GM21529 (cell line): ENCODE data around the gene TCF7L1.
"Not testable (repeated sequence)": the region's sequence is repeated elsewhere in the genome, so short reads cannot be mapped to it uniquely, and the experiment has no call there.

Source experiments
- ATAC-seq: cut with Tn5 transposase; IDR thresholded peaks from one replicate; pipeline ENCODE4 v1.9.1; 2021; ENCODE audit not compliant: unreplicated experiment

The TCF7L1 gene

DNA sequence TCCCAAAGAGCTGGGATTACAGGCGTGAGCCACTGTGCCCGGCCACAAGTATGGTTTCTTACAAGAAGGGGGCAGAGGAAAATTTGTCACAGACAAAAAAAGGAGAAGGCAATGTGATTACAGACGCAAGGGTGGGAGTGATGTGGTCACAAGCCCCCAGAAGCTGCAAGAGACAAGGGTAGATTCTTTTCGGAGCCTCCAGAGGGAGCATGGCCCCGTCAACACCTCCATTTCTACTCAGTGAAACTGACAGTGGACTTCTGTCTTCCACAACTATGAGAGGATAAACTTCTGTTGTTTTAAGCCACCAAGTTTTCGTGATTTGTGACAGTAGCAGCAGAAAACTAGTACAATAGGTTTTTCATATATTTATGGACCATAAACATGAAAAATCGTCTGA lies 2.1 kb upstream of the TCF7L1 start:
- ATAC-seq, result no peak

GRCh38 chr2:85132397-85132796 lies 795 bp upstream of the TCF7L1 start:
- ATAC-seq, result no peak

GRCh38 chr2:85133751-85134254 lies 611 bp downstream of the TCF7L1 start:
- no peak for ATAC-seq

DNA sequence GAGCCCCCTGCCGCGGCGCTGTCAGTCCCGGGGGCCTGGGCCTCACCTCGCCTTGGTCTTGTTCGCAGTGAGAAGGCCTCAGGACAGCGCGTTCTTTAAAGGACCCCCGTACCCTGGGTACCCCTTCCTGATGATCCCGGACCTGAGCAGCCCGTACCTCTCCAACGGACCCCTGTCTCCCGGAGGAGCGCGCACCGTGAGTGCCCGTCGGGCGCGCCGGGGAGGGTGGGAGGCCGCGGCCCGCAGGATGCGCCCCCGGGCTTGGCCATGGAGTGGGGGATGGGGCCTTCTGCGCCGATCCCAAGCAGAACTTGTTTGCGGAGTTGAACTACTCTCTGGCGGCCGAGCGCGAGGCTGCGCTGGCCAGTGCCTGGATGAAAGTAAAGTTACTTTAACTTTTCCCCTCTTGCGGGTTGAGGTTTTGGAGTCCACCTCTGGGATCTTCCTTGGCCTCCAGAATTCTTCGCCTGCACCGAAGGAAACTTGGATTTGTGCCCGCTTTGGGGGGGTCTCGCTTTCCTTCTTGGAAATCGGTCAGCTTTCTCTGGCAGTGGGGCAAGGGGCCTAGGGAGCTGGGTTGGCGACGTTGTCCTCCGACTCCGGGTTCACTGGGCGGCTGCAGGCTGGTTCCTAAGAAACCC lies 1.2 kb downstream of the TCF7L1 start:
- ATAC-seq, result no peak

DNA sequence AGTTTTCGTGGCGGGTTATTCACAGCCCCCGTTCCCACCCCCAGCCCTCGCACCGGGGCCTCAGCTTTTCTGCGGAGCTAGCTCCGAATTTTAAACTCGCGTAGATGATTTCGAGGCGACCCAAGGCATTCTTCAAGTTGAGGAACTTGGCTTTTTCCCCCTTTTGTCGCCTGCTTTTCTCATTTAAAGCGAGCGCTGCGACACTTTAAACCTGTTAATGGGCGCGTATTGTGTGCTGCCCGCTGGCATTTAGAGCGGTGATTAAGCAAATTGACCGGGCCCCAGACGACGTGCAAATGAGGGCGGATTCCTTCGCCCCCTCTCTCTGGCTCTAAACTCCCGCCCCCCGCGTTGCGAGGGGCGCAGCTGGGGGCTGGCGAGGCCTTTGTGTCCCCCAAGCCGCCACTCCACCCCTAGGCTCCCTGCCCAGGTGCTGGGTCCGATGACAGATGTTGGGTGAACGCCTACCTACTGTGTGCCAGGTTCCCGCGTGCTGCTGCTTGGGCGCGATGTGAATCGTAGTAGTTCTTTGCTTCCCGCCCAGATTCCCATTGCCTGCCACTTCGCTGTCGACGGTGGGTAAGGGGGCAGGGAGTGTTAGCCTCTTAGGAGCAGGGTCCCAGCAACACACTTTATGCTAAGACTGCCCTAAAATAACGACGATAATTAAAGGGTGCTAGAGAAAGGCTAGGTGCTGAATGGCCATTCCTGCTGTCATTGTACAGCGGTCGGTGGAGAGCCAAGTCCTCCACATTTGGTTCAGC lies 1.9 kb downstream of the TCF7L1 start:
- no peak for ATAC-seq

DNA sequence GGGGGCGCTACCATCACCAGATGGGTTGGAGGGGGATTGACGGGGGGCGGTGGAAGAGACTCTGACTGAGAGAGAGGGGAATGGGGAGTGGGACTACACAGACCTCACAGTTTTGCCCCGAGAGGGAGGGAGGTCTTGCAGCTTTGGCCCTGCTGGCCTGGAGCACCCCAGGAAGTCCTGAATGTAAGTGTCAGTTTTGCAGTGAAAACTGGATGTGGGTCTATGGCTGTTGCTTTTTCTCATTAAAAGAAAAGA lies 2.4 kb downstream of the TCF7L1 start:
- ATAC-seq, result no peak

GRCh38 chr2:85137156-85137555 lies 4.0 kb downstream of the TCF7L1 start:
- no peak for ATAC-seq

DNA sequence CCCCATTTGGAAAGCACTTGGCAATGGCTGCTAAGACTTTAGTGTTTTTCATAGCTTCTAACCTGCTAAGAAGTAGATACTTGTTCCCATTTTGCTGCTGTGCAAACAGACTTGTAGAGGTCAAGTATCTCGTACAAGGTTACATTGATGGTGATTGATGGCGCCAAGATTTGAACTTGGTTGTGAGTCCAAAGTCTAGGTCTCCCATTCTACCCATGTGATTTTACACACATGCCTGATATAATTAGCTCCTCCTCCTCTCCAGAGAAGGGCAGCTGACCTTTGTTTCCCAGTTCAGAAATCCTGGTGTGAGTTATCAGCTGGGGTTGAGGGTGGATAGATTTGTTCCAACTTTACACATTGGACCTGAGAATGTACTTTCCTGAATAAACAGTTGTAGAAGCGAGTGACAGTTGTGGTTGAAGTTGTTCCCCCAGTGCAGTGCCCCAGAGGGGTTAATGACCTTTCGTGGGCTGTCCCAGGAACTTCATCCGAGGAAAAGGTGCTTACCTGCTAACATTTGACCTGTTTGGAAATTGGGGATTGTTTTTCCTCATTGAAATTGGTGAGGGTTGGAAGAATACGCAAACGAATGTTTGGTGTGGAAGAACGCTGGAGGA lies 10.4 kb downstream of the TCF7L1 start:
- ATAC-seq, result no peak

- ATAC-seq, result no peak
These were observed 12.1 kb downstream of the TCF7L1 start for GRCh38 chr2:85145116-85145820.

GRCh38 chr2:85148190-85148589 lies 15.0 kb downstream of the TCF7L1 start:
- no peak for ATAC-seq

- no peak for ATAC-seq
These were observed 17.8 kb downstream of the TCF7L1 start for GRCh38 chr2:85151026-85151425.

- ATAC-seq, result no peak
These were observed 19.7 kb downstream of the TCF7L1 start for GRCh38 chr2:85152895-85153294.

DNA sequence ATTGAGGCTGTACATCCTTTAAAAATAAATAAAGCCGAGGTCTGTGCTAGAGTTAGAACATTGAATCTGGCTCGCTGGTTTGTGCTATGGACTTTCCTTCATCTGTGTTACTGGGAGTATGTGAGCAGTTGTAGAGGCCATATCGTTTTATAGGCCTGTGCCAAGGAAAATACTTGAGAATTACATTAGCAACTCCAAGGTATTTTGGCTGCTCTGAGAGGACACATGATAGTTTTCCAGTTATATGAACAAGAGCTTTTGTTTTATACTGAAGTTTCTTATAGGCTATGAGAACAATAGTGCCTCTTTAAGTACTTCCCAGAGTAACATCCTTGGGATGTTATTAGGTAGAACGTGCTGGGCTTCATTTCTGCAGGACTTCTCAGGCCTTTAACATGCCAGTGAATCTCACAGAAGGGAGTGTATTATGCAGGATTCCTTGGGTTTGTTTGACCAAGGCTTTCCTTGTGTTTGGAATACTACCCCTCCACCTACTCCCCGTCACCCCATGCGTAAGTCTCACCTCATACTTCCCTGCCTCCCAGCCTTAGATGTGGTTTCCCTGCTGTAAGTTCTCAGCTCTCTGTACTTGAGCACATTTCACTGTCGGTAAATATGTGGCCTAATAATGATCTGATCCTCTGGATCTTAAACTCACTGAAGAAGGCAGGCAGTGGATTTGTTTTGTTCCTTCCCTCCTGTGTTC lies 21.0 kb downstream of the TCF7L1 start:
- ATAC-seq, result no peak

- ATAC-seq, result not testable (repeated sequence)
These were observed 21.9 kb downstream of the TCF7L1 start for GRCh38 chr2:85155082-85155481.

DNA sequence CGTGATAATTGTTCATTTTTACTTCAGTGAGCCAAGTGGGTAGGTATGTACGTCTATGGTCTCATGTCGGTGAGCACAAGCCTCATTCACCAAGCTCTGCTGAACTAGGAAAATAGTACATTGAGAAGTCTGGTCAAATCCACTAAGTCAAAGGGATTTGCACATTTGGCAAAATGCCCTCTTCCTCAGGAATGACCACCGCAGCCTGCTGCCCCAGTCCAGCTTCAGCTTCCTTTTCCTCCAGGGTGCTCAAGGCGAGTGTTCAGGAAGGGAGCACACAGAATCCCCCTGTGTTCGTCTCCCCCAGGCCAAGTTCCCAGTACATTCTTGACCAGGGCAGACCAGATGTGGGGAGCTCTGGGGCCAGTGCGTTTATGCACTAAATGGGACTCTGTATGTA lies 23.0 kb downstream of the TCF7L1 start:
- ATAC-seq, result no peak

- no peak for ATAC-seq
These were observed 23.4 kb downstream of the TCF7L1 start for GRCh38 chr2:85156619-85157018.

DNA sequence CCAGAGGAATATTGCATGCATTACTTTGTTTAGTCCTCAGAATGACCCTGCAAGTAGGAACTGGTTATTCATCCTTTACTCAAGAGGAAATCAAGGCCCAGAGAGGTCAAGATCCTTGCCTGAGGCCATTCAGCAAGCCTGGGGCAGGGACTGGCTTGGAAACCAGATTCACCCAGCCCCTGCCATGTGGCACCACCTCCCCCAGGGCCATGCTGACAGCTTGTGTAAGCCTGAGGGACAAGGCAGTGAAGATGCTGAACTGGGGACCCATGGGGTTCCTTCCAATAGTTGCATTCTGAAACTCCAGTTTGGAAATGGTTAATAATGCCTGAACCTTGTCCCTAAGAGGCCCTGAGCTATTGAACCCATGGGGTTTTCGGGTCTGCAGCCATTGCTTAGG lies 24.2 kb downstream of the TCF7L1 start:
- no peak for ATAC-seq

- ATAC-seq, result no peak
These were observed 25.5 kb downstream of the TCF7L1 start for GRCh38 chr2:85158559-85159273.

- no peak for ATAC-seq
These were observed 26.4 kb downstream of the TCF7L1 start for GRCh38 chr2:85159589-85159988.
